ACHN (cell line): ENCODE data around the gene CEP131.

Experiments used
- DNase-seq: peaks from one replicate; pipeline ENCODE4 v3.0.0-alpha.2; 2015
- in situ Hi-C: cut with HindIII; loops from 2 replicates; pipeline ENCODE4 v1.10.0; 2017; ENCODE audit warnings: low sequenced_read_pairs, low pct_ligation_motif_present, low pct_unique_long_range_greater_than_20kb

Gene CEP131

DNA sequence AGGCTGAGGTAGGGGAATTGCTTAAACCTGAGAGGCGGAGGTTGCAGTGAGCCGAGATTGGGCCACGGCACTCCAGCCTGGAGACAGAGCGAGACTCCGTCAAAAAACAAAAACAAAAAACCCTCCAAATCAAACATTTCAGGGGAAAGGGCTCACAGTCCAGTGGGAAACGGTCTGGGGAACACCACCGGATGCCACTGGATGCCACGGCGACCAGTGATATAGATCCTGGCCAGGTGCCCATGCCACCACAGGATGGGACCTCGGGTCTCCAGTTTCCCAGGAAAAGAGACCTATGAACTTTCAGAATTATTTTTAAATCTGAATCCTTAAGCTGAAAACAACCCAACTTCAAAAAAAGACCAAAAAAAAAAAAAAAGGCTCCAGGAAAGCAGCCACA is 12.3 kb downstream of the CEP131 start:
- DNase-seq: no peak
- in situ Hi-C loops: no loop called here

DNA sequence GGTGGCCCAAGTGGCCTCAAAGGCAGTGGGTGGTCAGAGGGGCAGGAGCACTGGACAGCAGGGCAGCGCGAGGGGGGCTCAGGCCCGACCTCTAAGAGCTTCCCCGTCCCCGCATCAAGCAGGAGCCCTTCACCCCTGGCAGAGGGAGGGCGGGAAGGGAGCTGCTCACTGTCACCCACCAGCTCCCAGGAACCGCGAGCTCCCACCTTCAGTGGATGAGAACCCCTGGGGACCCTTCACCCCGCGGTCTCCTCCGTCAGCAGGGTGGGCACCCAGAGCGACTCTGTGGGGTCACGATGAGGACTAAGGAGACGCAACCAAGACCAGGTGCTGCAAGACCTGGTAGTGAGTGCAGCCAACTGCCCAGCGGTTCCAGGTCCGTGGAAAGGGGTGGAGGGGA is 13.6 kb downstream of the CEP131 start:
- in situ Hi-C loops: no loop called here
- no peak for DNase-seq

DNA sequence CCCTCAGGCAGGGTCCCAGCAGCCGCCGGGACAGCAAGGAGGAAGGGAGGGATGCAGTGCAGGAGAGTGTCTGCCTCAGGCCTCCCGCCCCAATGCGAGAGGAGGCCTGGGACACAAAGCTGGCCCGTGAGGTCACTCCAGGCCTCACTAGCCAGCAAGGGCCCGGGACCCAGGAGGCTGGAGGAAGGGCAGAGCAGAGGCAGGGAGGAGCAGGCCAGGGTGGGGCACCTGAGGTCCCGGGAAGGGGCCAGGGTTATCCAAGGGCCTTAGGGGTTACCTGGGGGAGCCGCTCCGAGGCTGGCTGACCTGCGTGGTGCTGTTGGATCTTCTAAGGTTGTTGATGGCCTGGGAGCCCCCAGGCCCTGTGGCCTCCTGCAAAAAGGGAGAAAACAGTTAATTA is 14.1 kb downstream of the CEP131 start:
- in situ Hi-C loops: no loop called here
- no peak for DNase-seq

- in situ Hi-C loops: no loop called here
- no peak for DNase-seq
These were observed 14.9 kb downstream of the CEP131 start for GRCh38 chr17:81207610-81208581.

- in situ Hi-C loops: no loop called here
- DNase-seq: no peak
These were observed 16.1 kb downstream of the CEP131 start for GRCh38 chr17:81206657-81207056.

DNA sequence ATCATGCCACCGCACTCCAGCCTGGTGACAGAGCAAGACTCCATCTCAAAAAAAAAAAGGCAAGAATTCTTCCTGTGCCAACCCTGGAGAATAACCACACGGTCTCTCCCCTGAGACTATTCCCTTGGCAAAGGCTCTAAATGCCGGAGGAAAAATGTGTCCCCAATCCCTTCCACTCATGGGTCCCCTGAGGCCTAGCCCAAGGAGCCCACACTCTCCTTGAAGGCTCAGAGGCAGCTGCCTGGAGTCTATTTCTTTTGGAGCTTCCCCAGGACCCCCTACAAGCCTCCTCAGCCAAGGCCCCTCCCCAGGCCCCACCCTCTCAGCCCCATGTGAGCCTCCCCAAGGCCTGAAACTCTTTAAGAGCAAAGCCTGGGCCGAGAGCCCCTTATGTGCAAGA is 16.6 kb downstream of the CEP131 start:
- no peak for DNase-seq
- in situ Hi-C loops: no loop called here

- in situ Hi-C loops: no loop called here
- DNase-seq: no peak
These were observed 18.2 kb downstream of the CEP131 start for GRCh38 chr17:81204578-81204977.

DNA sequence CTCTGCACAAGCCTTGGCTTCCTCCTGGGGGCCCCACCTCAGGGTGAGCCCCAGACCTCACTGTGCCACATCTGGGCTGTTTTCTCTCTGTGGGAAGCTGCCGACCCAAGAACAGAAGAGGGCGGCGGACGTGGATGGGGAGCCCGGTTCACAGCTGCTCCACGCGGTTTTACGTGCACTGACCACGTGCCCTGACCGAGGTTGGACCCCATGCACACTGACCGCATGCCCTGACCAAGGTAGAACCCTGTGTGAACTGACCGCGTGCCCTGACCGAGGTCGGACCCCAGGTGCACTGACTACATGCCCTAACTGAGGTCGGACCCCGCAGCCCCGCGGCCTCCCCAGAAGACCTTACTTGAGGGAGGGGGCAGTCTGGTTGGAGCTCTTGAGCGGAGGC is 19.6 kb downstream of the CEP131 start:
- in situ Hi-C loops: no loop called here
- DNase-seq: no peak

DNA sequence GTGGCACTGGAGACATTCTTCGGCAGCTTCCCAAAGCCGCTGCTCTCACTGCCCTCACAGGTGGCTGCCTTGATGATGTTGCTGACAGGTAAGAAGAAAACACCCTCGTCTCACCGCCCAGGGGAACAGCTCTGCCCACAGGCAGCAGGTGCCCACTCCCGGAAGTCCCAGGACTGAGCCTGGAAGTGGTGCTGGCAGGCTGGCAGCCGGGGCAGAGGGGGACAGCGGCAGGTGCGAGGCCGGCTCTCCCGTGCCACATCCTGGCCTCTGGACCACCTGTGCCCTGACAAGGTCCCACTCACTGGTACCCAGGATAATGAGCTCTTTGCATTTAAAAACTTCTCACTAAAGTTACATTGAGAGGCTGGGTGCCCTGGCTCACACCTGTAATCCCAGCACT is 20.4 kb downstream of the CEP131 start:
- in situ Hi-C loops: no loop called here
- DNase-seq: no peak

DNA sequence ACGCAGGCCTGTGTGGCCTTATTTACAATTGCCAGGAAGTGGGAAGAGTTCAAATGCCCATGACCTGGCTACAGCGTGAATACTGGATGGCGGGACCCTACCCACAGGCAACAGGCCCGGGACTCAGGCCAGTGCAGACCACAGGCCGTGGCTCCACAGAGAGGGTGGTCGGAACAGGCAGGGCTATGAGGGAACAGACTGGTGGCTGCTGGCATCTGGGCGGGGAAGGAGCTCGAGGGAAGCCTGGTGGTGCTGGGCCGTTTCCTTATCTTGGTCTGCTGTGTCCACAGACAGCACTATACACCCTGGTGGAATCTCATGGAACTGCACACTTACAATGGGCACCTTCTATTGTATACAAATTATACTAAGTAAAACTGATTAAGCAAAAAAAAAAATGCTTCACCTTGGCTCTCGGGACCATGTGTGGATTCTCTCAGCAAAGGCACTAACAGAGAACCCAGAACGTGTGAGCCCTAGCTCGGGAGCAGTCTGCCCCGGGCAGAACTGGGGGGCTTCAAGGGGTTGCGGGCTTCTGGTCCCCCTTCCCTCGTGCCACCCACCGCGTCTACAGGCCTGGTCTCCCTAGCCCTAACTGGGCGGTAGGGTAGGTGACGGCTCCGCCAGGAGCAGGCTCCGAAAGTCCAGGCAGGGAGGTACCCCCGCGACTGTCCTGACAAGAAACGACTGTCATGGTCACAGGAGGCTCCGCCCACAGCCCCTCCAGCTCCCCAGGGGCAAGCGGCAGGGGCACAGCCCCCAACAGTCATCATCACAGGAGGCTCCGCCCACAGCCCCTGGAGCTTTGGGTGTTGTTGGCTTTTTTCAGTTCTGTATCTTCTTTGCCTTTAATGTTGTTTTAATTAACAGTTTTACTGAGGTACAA is 21.8 kb downstream of the CEP131 start:
- in situ Hi-C loops: no loop called here
- DNase-seq: peak; percentile 75

DNA sequence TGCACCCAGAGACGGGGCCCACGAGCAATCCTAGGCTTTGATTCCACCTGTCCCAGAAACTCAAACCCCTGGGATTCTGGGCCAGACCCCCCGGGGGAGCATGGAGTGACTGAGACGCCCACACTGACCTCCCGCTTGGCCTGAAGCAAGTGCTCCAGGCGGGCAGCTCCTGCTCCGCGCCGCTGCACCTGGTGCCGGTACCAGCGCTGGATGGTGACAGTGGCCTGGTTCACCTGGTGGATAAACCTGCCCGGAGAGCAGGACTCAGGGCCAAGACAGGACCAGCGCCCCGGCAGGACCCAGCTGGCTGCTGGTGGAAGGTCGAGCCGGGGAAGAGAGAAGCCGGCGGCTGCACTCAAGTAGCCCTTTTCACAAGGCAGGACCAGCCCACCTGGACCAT is 22.6 kb downstream of the CEP131 start:
- DNase-seq: no peak
- in situ Hi-C loops: no loop called here

DNA sequence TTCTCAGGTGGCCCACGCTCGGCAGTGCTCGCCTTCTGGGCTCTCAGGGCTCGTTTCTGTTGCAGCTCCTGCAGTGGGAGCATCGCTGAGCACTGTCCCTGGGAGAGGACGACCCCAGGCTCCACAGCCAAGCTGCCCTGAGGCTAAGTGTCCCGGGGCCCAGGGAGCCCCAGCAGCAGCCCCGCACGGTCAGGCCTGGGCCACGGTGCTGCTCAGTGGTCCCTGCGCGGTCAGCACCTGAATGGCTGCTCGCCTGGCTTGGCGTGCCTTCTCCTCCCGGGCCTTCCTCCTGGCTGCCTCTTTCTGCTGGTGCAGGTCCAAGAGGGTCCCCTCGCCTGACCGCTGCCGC is 23.3 kb downstream of the CEP131 start:
- in situ Hi-C loops: no loop called here

GRCh38 chr17:81198826-81199481 is 23.8 kb downstream of the CEP131 start:
- in situ Hi-C loops: no loop called here
- DNase-seq: no peak

More for the DNA sequence above, 23.3 kb downstream of the CEP131 start:
- DNase-seq: no peak

DNA sequence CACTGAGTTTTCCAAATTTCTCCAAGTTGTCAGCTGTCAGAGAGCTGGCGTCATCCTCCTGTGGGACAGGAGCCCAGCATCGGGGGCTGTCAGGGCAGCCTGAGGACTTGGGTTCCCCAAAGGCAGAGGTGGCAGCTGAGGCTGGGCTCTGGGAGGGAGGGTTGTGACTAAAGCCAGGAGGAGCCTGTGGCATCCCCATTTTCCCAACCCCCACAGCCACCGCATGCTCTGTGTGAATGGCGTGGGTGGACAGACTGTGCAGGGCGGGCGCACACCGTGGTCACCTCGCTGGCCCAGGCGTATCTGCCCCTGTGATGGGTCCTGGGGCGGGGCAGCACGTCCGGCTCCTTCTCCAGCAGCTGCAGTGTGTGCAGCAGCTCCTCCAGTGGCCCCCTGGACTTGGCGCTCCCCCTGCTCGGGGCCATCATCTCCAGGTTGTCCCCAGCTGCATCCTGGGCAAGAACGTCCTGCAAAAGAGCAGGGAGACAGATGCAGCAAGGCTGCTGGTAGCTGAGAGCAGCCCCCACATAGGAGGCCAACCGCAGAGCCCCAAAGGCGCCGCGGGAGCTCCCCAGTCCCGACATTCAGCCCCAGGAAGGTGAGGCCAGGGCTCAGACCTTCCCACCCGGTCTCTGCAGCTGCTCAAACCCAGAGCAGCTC is 24.8 kb downstream of the CEP131 start:
- no peak for DNase-seq
- in situ Hi-C loops: no loop called here

DNA sequence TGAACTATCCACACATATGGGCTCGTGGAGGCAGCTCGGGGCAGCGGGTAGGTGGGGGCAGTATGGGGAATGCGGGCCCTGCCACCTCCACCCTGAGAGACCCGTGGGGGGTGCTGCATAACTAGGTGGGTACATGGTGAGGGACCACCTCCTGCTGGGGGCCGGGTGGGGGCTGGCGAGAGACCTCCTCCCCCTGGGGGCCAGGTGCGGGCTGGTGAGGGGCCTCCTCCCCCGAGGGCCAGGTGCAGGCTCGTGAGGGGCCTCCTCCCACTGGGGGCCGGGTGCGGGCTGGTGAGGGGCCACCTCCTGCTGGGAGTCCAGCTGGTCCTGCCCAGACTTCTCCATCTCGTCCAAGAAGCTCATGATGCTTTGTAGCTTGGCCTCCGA is 25.4 kb downstream of the CEP131 start:
- in situ Hi-C loops: no loop called here
- DNase-seq: no peak

DNA sequence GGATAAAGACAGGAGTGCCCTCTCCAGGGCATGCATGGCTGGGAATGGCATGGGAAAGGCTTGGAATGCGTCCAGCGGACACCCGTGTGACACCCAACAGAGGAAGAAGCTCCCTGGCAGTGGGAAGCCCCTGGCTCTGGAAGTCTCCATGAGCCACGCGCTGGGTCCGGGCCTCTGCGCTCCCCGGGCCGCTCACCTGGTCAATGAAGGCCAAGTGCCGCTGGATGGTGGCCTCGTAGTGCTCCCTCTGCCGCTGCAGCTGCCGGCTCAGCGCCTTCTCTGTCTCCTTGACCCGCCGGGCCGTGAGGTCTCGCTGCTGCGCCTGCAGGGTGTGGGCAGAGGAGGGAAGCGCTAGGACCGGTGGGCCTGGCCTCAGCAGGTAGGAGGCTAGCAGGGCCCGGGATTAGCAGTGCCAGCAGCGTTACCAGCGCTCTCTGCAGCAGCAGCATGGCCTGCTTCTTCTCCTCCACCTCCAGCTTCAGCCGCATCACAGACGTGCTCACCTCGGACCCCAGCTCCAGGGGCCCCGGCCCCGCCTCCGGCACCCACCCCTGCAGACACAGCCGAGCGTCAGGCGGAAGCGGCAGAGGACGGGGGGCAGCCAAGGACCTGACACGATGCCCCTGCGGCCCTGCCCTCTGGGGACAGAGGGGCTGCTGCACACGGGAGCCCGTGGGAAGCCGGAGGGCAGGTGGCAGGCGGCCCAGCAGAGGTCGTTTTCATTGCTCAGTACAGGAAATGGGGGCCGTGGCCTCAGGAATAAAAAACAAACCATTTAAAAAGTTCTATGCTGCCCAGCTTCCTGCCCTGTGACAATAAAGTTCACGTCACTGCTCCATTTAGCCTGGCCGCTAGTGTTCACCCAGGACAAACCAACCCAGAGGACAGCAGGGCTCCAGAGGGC is 26.0 kb downstream of the CEP131 start:
- no peak for DNase-seq
- in situ Hi-C loops: no loop called here

DNA sequence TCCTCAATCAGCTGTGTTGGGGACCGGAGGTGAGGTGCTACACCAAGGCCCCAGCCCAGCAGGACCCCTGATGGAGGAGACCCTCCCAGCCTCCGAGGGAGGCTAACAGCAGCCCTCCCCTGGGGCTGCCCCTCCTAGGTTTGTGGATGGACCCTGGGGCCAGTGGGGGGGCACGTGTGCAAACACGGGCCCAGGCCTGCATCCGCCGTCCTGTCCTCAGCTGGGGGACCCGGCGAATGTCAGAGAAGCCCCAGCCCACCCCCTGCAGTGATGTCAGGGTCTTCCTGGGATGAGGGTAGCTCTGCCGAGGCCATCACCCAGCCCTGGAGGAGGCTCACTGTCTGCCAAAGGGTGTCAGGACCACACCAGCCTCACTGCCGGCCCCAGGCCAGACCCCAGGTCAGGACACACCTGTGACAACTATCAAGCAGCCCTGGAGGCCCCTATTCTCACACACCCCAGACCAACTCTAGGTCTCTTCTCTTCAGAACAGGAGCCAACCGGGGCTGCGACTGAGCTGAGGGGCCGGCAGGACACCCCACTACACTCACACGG is 26.7 kb downstream of the CEP131 start:
- no peak for DNase-seq
- in situ Hi-C loops: no loop called here
